LNCAP (cell line): ENCODE results near the gene FAM72D.
"Not testable (repeated sequence)": the region's sequence is repeated elsewhere in the genome, so short reads cannot be mapped to it uniquely, and the experiment has no call there.

Source experiments
- CTCF ChIP-seq: fragments of 450-650 bp; IDR thresholded peaks from 2 replicates; pipeline ENCODE4 v1.5.1; 2017; ENCODE audit warnings: mild to moderate bottlenecking

The FAM72D gene

GRCh38 chr1:145095284-145096057, at the start of gene FAM72D, which contains the start of gene SRGAP2B:
Gene FAM72D, plus strand, starts transcription at chr1:145095974. Its CDS starts 874 bp downstream, at chr1:145096848.
Gene SRGAP2B, minus strand, starts transcription at chr1:145095328. Its CDS starts 2,427 bp downstream, at chr1:145092901.
- not testable (repeated sequence) for TF ChIP-seq CTCF
